Activated CD8-positive, alpha-beta memory T cell treated with anti-CD3 and anti-CD28 coated beads for 36 hours (primary cell): ENCODE measurements around the gene TBC1D2B. TPM values are rescaled to one million over a fixed set of nuclear protein-coding genes. Genes with fewer than 3 reads are reported as not detected.
"Not testable (repeated sequence)": the region's sequence is repeated elsewhere in the genome, so short reads cannot be mapped to it uniquely, and the experiment has no call there.

Experiments
- CTCF ChIA-PET: fragments of 350-600 bp; sonication (Branson Sonifier 250); formaldehyde crosslinking; loops from one replicate; lab custom pipeline; 2021; ENCODE audit warnings: antibody characterized with exemption; lab: Charles Lee
- POLR2A ChIA-PET: fragments of 350-600 bp; sonication (Branson Sonifier 250); formaldehyde crosslinking; loops from one replicate; lab custom pipeline; 2021; ENCODE audit warnings: antibody characterized with exemption; lab: Charles Lee
- total RNA-seq, 2 experiments: library from RNA; stranded (reverse); gene quantifications; one replicate each; pipeline ENCODE4 v1.2.3, GENCODE V29; 2021

The TBC1D2B gene
- total RNA-seq, 2 experiments from 2014 or later = 43.0 to 45.3 TPM

- CTCF ChIA-PET = no interaction called here
Measured at GRCh38 chr15:77980098-77980497, 97.4 kb downstream of the TBC1D2B start.

GRCh38 chr15:77979157-77979556 lies 98.4 kb downstream of the TBC1D2B start:
- POLR2A ChIA-PET, CTCF ChIA-PET: not testable (repeated sequence)

More at GRCh38 chr15:77980098-77980497, 97.4 kb downstream of the TBC1D2B start:
- POLR2A ChIA-PET = no interaction called here

- CTCF ChIA-PET, POLR2A ChIA-PET: not testable (repeated sequence)
Measured at GRCh38 chr15:77978759-77979145, 98.8 kb downstream of the TBC1D2B start.

GRCh38 chr15:77977903-77978758 lies 99.4 kb downstream of the TBC1D2B start:
- POLR2A ChIA-PET, CTCF ChIA-PET: not testable (repeated sequence)

GRCh38 chr15:77976760-77977525 lies 100.6 kb downstream of the TBC1D2B start:
- CTCF ChIA-PET, POLR2A ChIA-PET: not testable (repeated sequence)

- CTCF ChIA-PET, POLR2A ChIA-PET: not testable (repeated sequence)
Measured at GRCh38 chr15:77976095-77976450, 101.4 kb downstream of the TBC1D2B start.

- CTCF ChIA-PET = no interaction called here
- POLR2A ChIA-PET = no interaction called here
Measured at GRCh38 chr15:77975332-77976094, 102.0 kb downstream of the TBC1D2B start.

GRCh38 chr15:77974416-77975331 lies 102.8 kb downstream of the TBC1D2B start:
- POLR2A ChIA-PET = no interaction called here
- CTCF ChIA-PET = no interaction called here

GRCh38 chr15:77974098-77974414 lies 103.5 kb downstream of the TBC1D2B start:
- POLR2A ChIA-PET = no interaction called here
- CTCF ChIA-PET = no interaction called here

GRCh38 chr15:77973273-77974097 lies 104.0 kb downstream of the TBC1D2B start:
- POLR2A ChIA-PET, CTCF ChIA-PET: not testable (repeated sequence)

GRCh38 chr15:77972706-77973105 lies 104.8 kb downstream of the TBC1D2B start:
- CTCF ChIA-PET, POLR2A ChIA-PET: not testable (repeated sequence)

- CTCF ChIA-PET, POLR2A ChIA-PET: not testable (repeated sequence)
Measured at GRCh38 chr15:77971875-77972274, 105.6 kb downstream of the TBC1D2B start.

GRCh38 chr15:77970813-77971360 lies 106.6 kb downstream of the TBC1D2B start:
- CTCF ChIA-PET, POLR2A ChIA-PET: not testable (repeated sequence)

- ChIA-PET CTCF (interaction anchor here (3.5 kb wide), 1 partner anchor 138 kb away, joined by 40 read pairs; no protein-coding TSS in a partner anchor), POLR2A (no interaction called here)
Measured at GRCh38 chr15:77969055-77969454, 108.5 kb downstream of the TBC1D2B start.

- ChIA-PET POLR2A (no interaction called here), CTCF (interaction anchor here (0.7 to 3.5 kb wide), 5 partner anchors 9 to 282 kb away, joined by 3 to 40 read pairs (median 5); no protein-coding TSS in a partner anchor)
Measured at GRCh38 chr15:77967798-77968197, 109.7 kb downstream of the TBC1D2B start.

- CTCF ChIA-PET = interaction anchor here (0.7 to 3.5 kb wide), 10 partner anchors 8 to 282 kb away, joined by 3 to 40 read pairs (median 5); no protein-coding TSS in a partner anchor
Measured at GRCh38 chr15:77967235-77967615, 110.3 kb downstream of the TBC1D2B start.

GRCh38 chr15:77966540-77967234 lies 110.8 kb downstream of the TBC1D2B start:
- ChIA-PET CTCF (interaction anchor here (0.7 to 3.5 kb wide), 11 partner anchors 8 to 283 kb away, joined by 3 to 40 read pairs (median 5); no protein-coding TSS in a partner anchor), POLR2A (interaction anchor here (0.7 kb wide), 1 partner anchor 260 kb away, joined by 4 read pairs; no protein-coding TSS in a partner anchor)

More at GRCh38 chr15:77967235-77967615, 110.3 kb downstream of the TBC1D2B start:
- POLR2A ChIA-PET = interaction anchor here (0.7 kb wide), 1 partner anchor 260 kb away, joined by 4 read pairs; no protein-coding TSS in a partner anchor
